Measurements from ENCODE around the gene DSCAM. TPM values are rescaled to one million over a fixed set of nuclear protein-coding genes. Genes with fewer than 3 reads are reported as not detected.

The DSCAM gene
- total and polyA plus RNA-seq, 3 donors from 2014 or later = 0.70 to 2.3 (median 2.0) TPM

DNA sequence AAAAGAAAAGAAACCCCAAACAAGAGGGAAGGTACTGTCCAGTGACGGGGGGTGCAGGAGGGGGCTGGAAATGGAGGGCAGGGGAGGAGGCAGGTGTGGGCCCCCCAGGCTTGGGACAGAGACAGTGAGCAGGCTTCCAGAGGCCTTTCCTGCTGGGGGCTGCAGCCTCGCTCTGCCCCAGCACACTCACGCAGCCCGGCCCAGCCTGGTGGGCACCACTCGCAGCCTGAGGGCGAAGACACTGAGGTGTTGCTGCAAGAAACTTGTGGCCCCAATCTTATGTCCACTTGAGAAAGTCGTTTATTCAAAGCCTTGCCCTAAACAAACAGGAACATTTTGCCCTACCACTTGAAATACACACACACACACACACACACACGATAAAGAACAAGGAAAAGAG lies 705.3 kb downstream of the DSCAM start:
- WGBS, 2 donors = 67 to 78% methylated on average over 8 of the region's 8 CpGs
- H3K27me3 ChIP-seq = no peaks in the 10 kb centered on the region
- H3K9me3 ChIP-seq = no peaks in the 10 kb centered on the region
- H3K4me1 ChIP-seq = no peaks in the 10 kb centered on the region
- DNase-seq = no peak
- TF ChIP-seq, protein P1, sequence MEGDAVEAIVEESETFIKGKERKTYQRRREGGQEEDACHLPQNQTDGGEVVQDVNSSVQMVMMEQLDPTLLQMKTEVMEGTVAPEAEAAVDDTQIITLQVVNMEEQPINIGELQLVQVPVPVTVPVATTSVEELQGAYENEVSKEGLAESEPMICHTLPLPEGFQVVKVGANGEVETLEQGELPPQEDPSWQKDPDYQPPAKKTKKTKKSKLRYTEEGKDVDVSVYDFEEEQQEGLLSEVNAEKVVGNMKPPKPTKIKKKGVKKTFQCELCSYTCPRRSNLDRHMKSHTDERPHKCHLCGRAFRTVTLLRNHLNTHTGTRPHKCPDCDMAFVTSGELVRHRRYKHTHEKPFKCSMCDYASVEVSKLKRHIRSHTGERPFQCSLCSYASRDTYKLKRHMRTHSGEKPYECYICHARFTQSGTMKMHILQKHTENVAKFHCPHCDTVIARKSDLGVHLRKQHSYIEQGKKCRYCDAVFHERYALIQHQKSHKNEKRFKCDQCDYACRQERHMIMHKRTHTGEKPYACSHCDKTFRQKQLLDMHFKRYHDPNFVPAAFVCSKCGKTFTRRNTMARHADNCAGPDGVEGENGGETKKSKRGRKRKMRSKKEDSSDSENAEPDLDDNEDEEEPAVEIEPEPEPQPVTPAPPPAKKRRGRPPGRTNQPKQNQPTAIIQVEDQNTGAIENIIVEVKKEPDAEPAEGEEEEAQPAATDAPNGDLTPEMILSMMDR (IDR thresholded peaks at IDR 0.05) = no peak
- no peak for TF ChIP-seq POLR2A (IDR thresholded peaks at IDR 0.05)
- no peaks in the 10 kb centered on the region for H3K36me3 ChIP-seq (ENCODE audit: low read depth, missing control alignments)
- H3K4me3 ChIP-seq = no peak overlapping the region
- no peak overlapping the region for H3K27ac ChIP-seq
- intact Hi-C loops (cut with DNase I; ENCODE audit: low total_unique reads) = no loop called here

DNA sequence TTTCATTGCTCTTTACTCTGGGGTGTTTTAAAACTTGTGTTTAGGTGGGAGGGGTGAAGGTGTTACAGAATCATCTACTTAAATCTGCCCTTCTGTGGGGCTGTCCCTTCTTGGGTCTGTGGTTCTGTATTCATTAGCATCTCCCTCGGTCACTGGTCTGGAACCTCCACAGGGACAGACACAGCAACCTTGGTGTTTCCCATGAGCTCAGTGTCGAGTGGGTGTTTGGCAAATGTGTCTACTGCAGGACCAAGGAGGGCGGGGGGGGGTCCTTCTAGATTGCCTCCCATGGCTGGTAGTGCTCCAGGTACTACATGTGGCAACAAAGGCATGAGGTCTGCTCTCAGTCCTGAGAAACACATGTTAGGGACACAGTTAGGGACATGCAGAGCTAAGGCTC lies 706.3 kb downstream of the DSCAM start:
- Histone ChIP-seq H3K36me3 (ENCODE audit: low read depth, missing control alignments) (no peaks in the 10 kb centered on the region), H3K9me3 (no peaks in the 10 kb centered on the region), H3K4me1 (no peaks in the 10 kb centered on the region), H3K27ac (no peak overlapping the region), H3K27me3 (no peaks in the 10 kb centered on the region), H3K4me3 (no peak overlapping the region)
- no peak for TF ChIP-seq POLR2A (IDR thresholded peaks at IDR 0.05)
- TF ChIP-seq, protein P1 (IDR thresholded peaks at IDR 0.05) = no peak
- intact Hi-C loops (cut with DNase I; ENCODE audit: low total_unique reads) = no loop called here
- WGBS, 2 donors = 87% methylated on average over 3 of the region's 3 CpGs
- no peak for DNase-seq

DNA sequence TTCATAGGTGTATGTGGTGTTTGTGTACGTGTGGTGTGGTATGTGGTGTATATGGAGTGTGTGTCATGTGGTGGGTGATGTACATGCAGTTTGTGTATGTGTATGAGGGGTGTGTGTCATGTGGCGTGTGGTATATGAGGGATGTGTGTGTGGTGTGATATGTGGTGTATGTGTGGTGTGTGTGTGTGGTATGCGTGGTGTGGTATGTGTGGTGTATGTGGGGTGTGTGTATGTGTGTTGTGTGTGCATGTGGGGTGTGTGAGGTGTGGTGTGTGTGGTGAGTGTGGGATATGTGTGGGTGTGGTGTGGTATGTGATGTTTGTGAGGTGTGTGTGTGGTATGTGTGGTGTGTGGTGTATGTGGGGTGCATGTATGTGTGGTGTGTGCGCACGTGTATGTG lies 707.3 kb downstream of the DSCAM start:
- Histone ChIP-seq H3K4me3 (no peak overlapping the region), H3K27ac (no peak overlapping the region), H3K4me1 (no peaks in the 10 kb centered on the region), H3K9me3 (no peaks in the 10 kb centered on the region), H3K27me3 (no peaks in the 10 kb centered on the region), H3K36me3 (ENCODE audit: low read depth, missing control alignments) (no peaks in the 10 kb centered on the region)
- 65 to 75% methylated on average over 5 of the region's 5 CpGs for WGBS, 2 donors
- intact Hi-C loops (cut with DNase I; ENCODE audit: low total_unique reads) = no loop called here
- TF ChIP-seq, protein P1 (IDR thresholded peaks at IDR 0.05) = no peak
- no peak for TF ChIP-seq POLR2A (IDR thresholded peaks at IDR 0.05)
- DNase-seq = no peak

DNA sequence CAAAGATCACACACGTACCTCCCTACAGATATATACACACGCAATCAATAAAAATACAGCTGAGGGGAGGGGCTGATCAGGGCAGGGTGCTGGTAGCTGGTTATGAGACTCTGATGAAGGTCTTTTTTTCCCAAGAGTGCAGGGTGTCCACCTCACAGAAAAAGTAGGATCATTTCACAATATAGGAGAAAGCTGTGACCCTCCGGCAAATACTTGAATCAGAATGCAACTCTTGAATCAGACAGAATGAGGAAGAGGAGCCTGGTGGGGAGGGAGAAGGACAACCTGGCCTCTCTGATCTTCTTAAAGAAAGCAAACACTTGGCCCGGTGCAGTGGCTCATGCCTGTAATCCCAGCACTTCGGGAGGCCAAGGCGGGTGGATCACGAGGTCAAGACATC lies 710.4 kb downstream of the DSCAM start:
- WGBS, 2 donors = 91 to 96% methylated on average over 6 to 7 of the region's 7 CpGs
- DNase-seq = no peak
- intact Hi-C loops (cut with DNase I; ENCODE audit: low total_unique reads) = no loop called here

More for the DNA sequence above, 710.4 kb downstream of the DSCAM start:
- Histone ChIP-seq H3K4me3 (no peak overlapping the region), H3K27me3 (no peaks in the 10 kb centered on the region), H3K27ac (no peak overlapping the region), H3K4me1 (no peaks in the 10 kb centered on the region), H3K9me3 (no peaks in the 10 kb centered on the region), H3K36me3 (ENCODE audit: low read depth, missing control alignments) (no peaks in the 10 kb centered on the region)
- TF ChIP-seq, protein P1 (IDR thresholded peaks at IDR 0.05) = no peak
- TF ChIP-seq POLR2A (IDR thresholded peaks at IDR 0.05) = no peak
